Measurements from ENCODE around the gene FANCC. TPM values are rescaled to one million over a fixed set of nuclear protein-coding genes. Genes with fewer than 3 reads are reported as not detected.
A peak's percentile ranks its signal among the peaks of the same experiment; 100 is the strongest.

Gene FANCC
- total and polyA plus RNA-seq, 4 donors: 8.3 to 32.4 (median 11.5) TPM

- Histone ChIP-seq H3K4me3 (ENCODE audit: low read depth in 1 of 3, low read length in 3 of 3) (no peak overlapping the region), H3K27ac (ENCODE audit: low read depth in 1 of 2, low read length in 2 of 2) (peak overlapping the region; percentile 44 to 80), H3K9ac (ENCODE audit: low read depth in 1 of 2, low read length in 2 of 2) (peak overlapping the region in 1 of 2 donors; percentile 24), H3K4me1 (ENCODE audit: control insufficient read depth in 4 of 4, insufficient read depth in 4 of 4, low read length in 3 of 4) (peaks cover 18 to 82% (median 60%) of the 10 kb centered on the region in 4 donors), H3K9me3 (ENCODE audit: control insufficient read depth in 4 of 4, low read length in 3 of 4) (no peaks in the 10 kb centered on the region), H3K36me3 (ENCODE audit: control insufficient read depth in 4 of 4, insufficient read depth in 3 of 4, low read depth in 1 of 4, low read length in 3 of 4) (peaks cover 14 to 62% (median 43%) of the 10 kb centered on the region in 4 donors), H3K27me3 (ENCODE audit: control insufficient read depth in 4 of 4, insufficient read depth in 4 of 4, low read length in 3 of 4) (no peaks in the 10 kb centered on the region)
- 70% methylated on average over 11 of the region's 11 CpGs for WGBS
- no peak for DNase-seq (ENCODE audit: low spot score)
- TF ChIP-seq FOXA2 (IDR thresholded peaks at IDR 0.05) (no peak), JUND (IDR thresholded peaks at IDR 0.05) (no peak), GABPA (IDR thresholded peaks at IDR 0.05 in 1 of 2, conservative IDR thresholded peaks at IDR 0.05 in 1 of 2) (no peak), RXRA (IDR thresholded peaks at IDR 0.05) (no peak), ATF3 (IDR thresholded peaks at IDR 0.05) (no peak)
Measured at GRCh38 chr9:95065224-95065623, 252.3 kb downstream of the FANCC start.

- Histone ChIP-seq H3K27me3 (ENCODE audit: control insufficient read depth in 4 of 4, insufficient read depth in 4 of 4, low read length in 3 of 4) (no peaks in the 10 kb centered on the region), H3K4me1 (ENCODE audit: control insufficient read depth in 4 of 4, insufficient read depth in 4 of 4, low read length in 3 of 4) (peaks cover 16 to 76% (median 56%) of the 10 kb centered on the region in 4 donors), H3K27ac (ENCODE audit: low read depth in 1 of 2, low read length in 2 of 2) (peak overlapping the region; percentile 14 to 21), H3K9me3 (ENCODE audit: control insufficient read depth in 4 of 4, low read length in 3 of 4) (no peaks in the 10 kb centered on the region), H3K4me3 (ENCODE audit: low read depth in 1 of 3, low read length in 3 of 3) (no peak overlapping the region), H3K9ac (ENCODE audit: low read depth in 1 of 2, low read length in 2 of 2) (no peak overlapping the region), H3K36me3 (ENCODE audit: control insufficient read depth in 4 of 4, insufficient read depth in 3 of 4, low read depth in 1 of 4, low read length in 3 of 4) (peaks cover 13 to 56% (median 39%) of the 10 kb centered on the region in 4 donors)
- no peak for TF ChIP-seq ATF3 (IDR thresholded peaks at IDR 0.05)
- TF ChIP-seq ZBTB33 (IDR thresholded peaks at IDR 0.05): peak; percentile 30
- no peak for TF ChIP-seq TAF1 (conservative IDR thresholded peaks at IDR 0.05)
- TF ChIP-seq HNF4A (conservative IDR thresholded peaks at IDR 0.05): peak; percentile 20 to 34
- WGBS: 92% methylated on average over 10 of the region's 10 CpGs
- DNase-seq (ENCODE audit: low spot score): peak; percentile 35
Measured at GRCh38 chr9:95063300-95063699, 254.2 kb downstream of the FANCC start.

GRCh38 chr9:95062596-95063065 lies 254.9 kb downstream of the FANCC start:
- Histone ChIP-seq H3K4me1 (ENCODE audit: control insufficient read depth in 4 of 4, insufficient read depth in 4 of 4, low read length in 3 of 4) (peaks cover 16 to 79% (median 55%) of the 10 kb centered on the region in 4 donors), H3K27ac (ENCODE audit: low read depth in 1 of 2, low read length in 2 of 2) (no peak overlapping the region), H3K36me3 (ENCODE audit: control insufficient read depth in 4 of 4, insufficient read depth in 3 of 4, low read depth in 1 of 4, low read length in 3 of 4) (peaks cover 14 to 57% (median 37%) of the 10 kb centered on the region in 4 donors), H3K27me3 (ENCODE audit: control insufficient read depth in 4 of 4, insufficient read depth in 4 of 4, low read length in 3 of 4) (no peaks in the 10 kb centered on the region), H3K9ac (ENCODE audit: low read depth in 1 of 2, low read length in 2 of 2) (no peak overlapping the region), H3K4me3 (ENCODE audit: low read depth in 1 of 3, low read length in 3 of 3) (no peak overlapping the region), H3K9me3 (ENCODE audit: control insufficient read depth in 4 of 4, low read length in 3 of 4) (no peaks in the 10 kb centered on the region)
- no peak for DNase-seq (ENCODE audit: low spot score)
- TF ChIP-seq ATF3 (IDR thresholded peaks at IDR 0.05) (no peak), HNF4G (IDR thresholded peaks at IDR 0.05) (no peak), NR2F2 (IDR thresholded peaks at IDR 0.05) (no peak), HNF4A (conservative IDR thresholded peaks at IDR 0.05) (no peak), ZBTB33 (IDR thresholded peaks at IDR 0.05) (no peak), RXRA (IDR thresholded peaks at IDR 0.05) (no peak), CTCF (IDR thresholded peaks at IDR 0.05; ENCODE audit: low read depth, low read length, missing input control) (no peak), YY1 (IDR thresholded peaks at IDR 0.05) (no peak), RAD21 (IDR thresholded peaks at IDR 0.05) (no peak), EGR1 (IDR thresholded peaks at IDR 0.05; ENCODE audit: low read depth in 2 of 2) (no peak), GABPA (IDR thresholded peaks at IDR 0.05 in 1 of 2, conservative IDR thresholded peaks at IDR 0.05 in 1 of 2) (no peak)
- WGBS: 82% methylated on average over 7 of the region's 7 CpGs

Measured in liver (tissue), 9 donors.